Progenitor cell of endocrine pancreas (in vitro differentiated cells): ENCODE results near the gene MLF2. TPM values are rescaled to one million over a fixed set of nuclear protein-coding genes. Genes with fewer than 3 reads are reported as not detected.

ENCODE experiments used
- DNase-seq: peaks from one replicate; pipeline ENCODE4 v3.0.0; 2021; ENCODE audit warnings: low spot score; ENCODE audit not compliant: unreplicated experiment
- H3K27ac Mint-ChIP-seq: 2 replicates; pipeline ENCODE4 v1.8.0; 2021; ENCODE audit warnings: mild to moderate bottlenecking, moderate library complexity, mixed read lengths
- H3K27me3 Mint-ChIP-seq: 2 replicates; pipeline ENCODE4 v1.8.0; 2021; ENCODE audit warnings: mixed read lengths
- H3K36me3 Mint-ChIP-seq: 2 replicates; pipeline ENCODE4 v1.8.0; 2022; ENCODE audit warnings: mixed read lengths; ENCODE audit not compliant: insufficient read depth
- H3K4me1 Mint-ChIP-seq: 2 replicates; pipeline ENCODE4 v1.8.0; 2021; ENCODE audit warnings: low read depth, mixed read lengths
- H3K4me3 Mint-ChIP-seq: 2 replicates; pipeline ENCODE4 v1.8.0; 2021; ENCODE audit warnings: low read depth, mild to moderate bottlenecking, moderate library complexity, mixed read lengths
- H3K9me3 Mint-ChIP-seq: 2 replicates; pipeline ENCODE4 v1.8.0; 2021; ENCODE audit warnings: low read depth, mixed read lengths
- CTCF ChIP-seq: fragments of 200-600 bp; sonication (generic); IDR thresholded peaks from one replicate; pipeline ENCODE4 v1.5.0; 2021; ENCODE audit warnings: antibody characterized with exemption, mild to moderate bottlenecking; ENCODE audit not compliant: unreplicated experiment
- total RNA-seq: library from RNA; stranded (reverse); gene quantifications from 2 replicates; pipeline ENCODE4 v1.2.1, GENCODE V29; 2021

MLF2 gene
- total RNA-seq, 1 donor from 2014 or later = 281 TPM

DNA sequence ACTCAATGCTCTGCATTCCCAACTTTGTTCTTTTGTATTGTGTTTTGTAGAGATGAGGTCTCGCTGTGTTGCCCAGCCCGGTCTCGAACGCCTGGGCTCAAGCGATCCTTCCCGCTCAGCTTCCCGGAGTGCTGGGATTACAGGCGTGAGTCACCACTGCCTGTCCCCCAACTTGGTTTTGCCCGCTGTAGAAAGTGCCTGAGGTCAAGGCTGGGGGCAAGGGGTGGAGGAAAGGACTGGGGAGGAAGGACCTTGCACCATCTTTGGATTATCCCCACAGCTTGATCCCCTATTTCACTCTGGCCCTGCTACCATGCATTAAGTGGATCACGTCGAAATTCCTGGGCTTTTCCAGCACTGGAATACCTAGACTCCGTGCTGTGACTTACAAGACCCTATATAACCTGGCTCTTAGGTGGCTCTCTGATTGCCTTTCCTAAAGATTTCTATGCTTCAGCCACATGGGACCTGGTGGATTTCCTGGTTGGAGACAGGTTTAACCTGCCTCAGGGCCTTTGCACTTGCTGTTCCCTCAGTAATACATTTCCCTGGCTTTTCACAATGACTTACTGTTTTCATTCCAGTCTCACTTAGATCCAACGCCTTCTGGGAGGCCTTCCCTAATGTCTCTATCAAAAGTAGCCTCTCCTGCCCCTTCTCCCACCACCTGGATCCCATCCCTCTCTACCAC lies 51.7 kb downstream of the MLF2 start:
- Mint-ChIP-seq H3K27me3 (peaks cover 82% of the 10 kb centered on the region), H3K4me3 (peak overlapping the region; percentile 71), H3K9me3 (no peaks in the 10 kb centered on the region), H3K27ac (peak overlapping the region; percentile 18), H3K4me1 (peaks cover 9% of the 10 kb centered on the region), H3K36me3 (no peaks in the 10 kb centered on the region)
- TF ChIP-seq CTCF = no peak
- no peak for DNase-seq

- Mint-ChIP-seq H3K36me3 (no peaks in the 10 kb centered on the region), H3K4me3 (peak within 1 kb of the TSS; percentile 71), H3K27me3 (peaks cover 88% of the 10 kb centered on the region), H3K9me3 (no peaks in the 10 kb centered on the region), H3K27ac (peak within 1 kb of the TSS; percentile 18), H3K4me1 (peaks cover 9% of the 10 kb centered on the region)
- peak; percentile 67 for DNase-seq
- TF ChIP-seq CTCF = no peak
Observed at GRCh38 chr12:6700646-6701051, 52.3 kb downstream of the MLF2 start, which contains the start of gene PIANP. Gene PIANP (minus strand): TSS chr12:6700815. CDS start chr12:6698061, 2,754 bp downstream.

- peak; percentile 41 for DNase-seq
- Mint-ChIP-seq H3K4me3 (peak overlapping the region; percentile 63), H3K9me3 (no peaks in the 10 kb centered on the region), H3K36me3 (no peaks in the 10 kb centered on the region), H3K27ac (no peak overlapping the region), H3K27me3 (peaks cover 85% of the 10 kb centered on the region), H3K4me1 (peaks cover 9% of the 10 kb centered on the region)
- no peak for TF ChIP-seq CTCF
Observed at GRCh38 chr12:6699989-6700645, 52.8 kb downstream of the MLF2 start.

DNA sequence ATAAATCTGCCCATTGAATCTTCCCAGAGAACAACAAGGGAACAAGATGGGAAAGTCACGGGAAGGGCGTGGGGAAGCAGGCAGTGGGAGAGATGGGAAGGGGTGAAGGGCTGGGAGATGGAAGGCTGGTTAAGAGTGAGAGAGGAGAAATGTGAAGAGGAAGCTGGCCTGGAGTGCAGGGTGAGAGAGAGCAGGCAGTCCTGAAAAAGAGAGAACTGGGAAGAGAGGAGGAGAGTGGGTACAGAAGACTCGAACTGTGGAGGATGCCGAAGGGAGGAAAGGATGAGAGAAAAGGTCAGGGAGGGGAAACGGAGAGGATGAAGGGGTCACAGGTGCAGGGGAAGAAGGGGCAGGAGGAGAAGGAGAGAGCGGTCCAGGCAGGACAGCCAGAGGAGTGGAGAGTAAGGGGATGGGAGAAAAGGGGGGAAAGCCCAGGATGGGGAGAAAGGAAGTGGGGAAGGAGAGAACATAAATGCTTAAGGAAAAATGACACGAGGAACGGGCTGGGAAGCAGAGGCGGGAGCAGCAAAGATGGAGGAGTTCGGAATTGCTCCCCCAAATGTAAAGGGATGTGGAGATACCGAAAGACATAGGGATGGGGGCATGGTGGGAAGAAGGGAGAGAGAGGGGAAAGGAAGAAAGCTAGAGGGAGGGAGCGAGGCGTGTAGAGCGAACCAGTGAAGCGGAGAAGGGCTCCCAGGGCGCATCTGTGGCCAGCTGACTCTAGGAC lies 53.5 kb downstream of the MLF2 start:
- no peak for TF ChIP-seq CTCF
- peaks cover 81% of the 10 kb centered on the region for H3K27me3 Mint-ChIP-seq

GRCh38 chr12:6698352-6699046 lies 54.4 kb downstream of the MLF2 start:
- no peak for DNase-seq

More for the DNA sequence above, 53.5 kb downstream of the MLF2 start:
- H3K36me3 Mint-ChIP-seq = no peaks in the 10 kb centered on the region
- H3K27ac Mint-ChIP-seq = no peak overlapping the region
- H3K9me3 Mint-ChIP-seq = no peaks in the 10 kb centered on the region
- DNase-seq = no peak
- peak overlapping the region; percentile 63 for H3K4me3 Mint-ChIP-seq
- H3K4me1 Mint-ChIP-seq = peaks cover 9% of the 10 kb centered on the region

More at GRCh38 chr12:6698352-6699046, 54.4 kb downstream of the MLF2 start:
- Mint-ChIP-seq H3K4me3 (peak overlapping the region; percentile 27), H3K4me1 (peaks cover 9% of the 10 kb centered on the region), H3K27ac (no peak overlapping the region), H3K36me3 (no peaks in the 10 kb centered on the region), H3K9me3 (no peaks in the 10 kb centered on the region), H3K27me3 (peaks cover 80% of the 10 kb centered on the region)
- no peak for TF ChIP-seq CTCF
